Panc1 (cell line): ENCODE results near the gene OR10A3. TPM values are rescaled to one million over a fixed set of nuclear protein-coding genes. Genes with fewer than 3 reads are reported as not detected.
A peak's percentile ranks its signal among the peaks of the same experiment; 100 is the strongest.

Experiments
- ATAC-seq: fragments of 200-7000 bp; cut with Tn5 transposase; 2 replicates; pipeline ENCODE4 v1.9.1; 2020; ENCODE audit warnings: mild to moderate bottlenecking, moderate library complexity
- BruUV-seq: library from RNA; stranded (reverse); fragments of 400-500 nt; replicated peaks from 2 replicates; lab custom pipeline; 2021; lab: Mats Ljungman, UMichigan
- CTCF ChIA-PET: fragments of 300-600 bp; sonication (Branson Sonifier 250); formaldehyde crosslinking; loops from one replicate; lab custom pipeline; 2022; ENCODE audit warnings: antibody characterized with exemption; lab: Charles Lee
- POLR2A ChIA-PET: fragments of 300-600 bp; sonication (Branson Sonifier 250); formaldehyde crosslinking; loops from one replicate; lab custom pipeline; 2022; ENCODE audit warnings: antibody characterized with exemption; lab: Charles Lee
- DNase-seq: peaks from one replicate; pipeline ENCODE4 v3.0.0-alpha.2; 2010; ENCODE audit warnings: low read depth, low spot score
- H3K27ac ChIP-seq: 2 replicates; pipeline ENCODE4 v1.5.1; 2011; ENCODE audit warnings: mild to moderate bottlenecking, low read length, inconsistent platforms
- H3K27me3 ChIP-seq: fragments of 200-500 bp; sonication (Bioruptor generic); 2 replicates; pipeline ENCODE4 v1.6.0; 2014; ENCODE audit warnings: low read length, inconsistent platforms; ENCODE audit not compliant: control insufficient read depth, insufficient read depth
- H3K36me3 ChIP-seq: fragments of 200-500 bp; sonication (Bioruptor generic); 2 replicates; pipeline ENCODE4 v1.5.1; 2014; ENCODE audit warnings: inconsistent platforms, mild to moderate bottlenecking, low read length, moderate library complexity; ENCODE audit not compliant: control insufficient read depth, insufficient read depth
- H3K4me1 ChIP-seq: 2 replicates; pipeline ENCODE4 v1.5.1; 2011; ENCODE audit warnings: inconsistent platforms, mild to moderate bottlenecking, low read length, moderate library complexity; ENCODE audit not compliant: control insufficient read depth, insufficient read depth
- H3K4me3 ChIP-seq, 2 experiments: 2 replicates each; pipeline ENCODE4 v1.5.1; 2011 to 2012; ENCODE audit warnings: low read depth in 2 of 2, low read length in 2 of 2, mild to moderate bottlenecking in 2 of 2, inconsistent platforms in 1 of 2, moderate library complexity in 1 of 2
- H3K9me3 ChIP-seq: fragments of 200-500 bp; sonication (Bioruptor generic); 2 replicates; pipeline ENCODE4 v1.5.1; 2014; ENCODE audit warnings: low read depth, mild to moderate bottlenecking, inconsistent platforms, low read length, moderate library complexity; ENCODE audit not compliant: control insufficient read depth, insufficient read depth
- POLR2AphosphoS5 ChIP-seq: IDR thresholded peaks from 2 replicates; pipeline ENCODE4 v1.6.1; 2012; ENCODE audit warnings: mild to moderate bottlenecking, low read depth, low read length, moderate library complexity
- SIN3A ChIP-seq: IDR thresholded peaks from 2 replicates; pipeline ENCODE4 v1.6.1; 2012; ENCODE audit warnings: low read depth, mild to moderate bottlenecking, low read length, moderate library complexity, borderline replicate concordance; ENCODE audit not compliant: insufficient read depth
- TCF7L2 ChIP-seq: IDR thresholded peaks from 2 replicates; pipeline ENCODE4 v1.6.1; 2011; ENCODE audit warnings: mild to moderate bottlenecking, low read depth, low read length, inconsistent platforms
- in situ Hi-C: cut with HindIII; loops from 2 replicates; pipeline ENCODE4 v1.10.0; 2016; ENCODE audit warnings: low sequenced_read_pairs, low pct_unique_long_range_greater_than_20kb
- intact Hi-C: fragments of 100-400 bp; cut with micrococcal nuclease; formaldehyde crosslinking; loops from one replicate; pipeline ENCODE4 v1.10.0; 2022; ENCODE audit not compliant: unreplicated experiment
- total RNA-seq: library from RNA; stranded (reverse); gene quantifications from one replicate; pipeline ENCODE4 v1.2.1, GENCODE V29; 2021; ENCODE audit not compliant: unreplicated experiment
- TF ChIP-seq, protein P1 (sequence below): fragments of 450-650 bp; IDR thresholded peaks from 2 replicates; pipeline ENCODE4 v1.5.1; 2017; ENCODE audit warnings: mild to moderate bottlenecking
- TF ChIP-seq, protein P2 (sequence below), 2 experiments: IDR thresholded peaks; 2 replicates each; pipeline ENCODE4 v1.6.1; 2011 to 2012; ENCODE audit warnings: low read depth in 2 of 2, control low read depth in 1 of 2, low read length in 1 of 2, mild to moderate bottlenecking in 1 of 2, moderate library complexity in 1 of 2; ENCODE audit not compliant: insufficient read depth in 1 of 2

Gene OR10A3
- total RNA-seq, 1 experiment from 2014 or later = not detected

DNA sequence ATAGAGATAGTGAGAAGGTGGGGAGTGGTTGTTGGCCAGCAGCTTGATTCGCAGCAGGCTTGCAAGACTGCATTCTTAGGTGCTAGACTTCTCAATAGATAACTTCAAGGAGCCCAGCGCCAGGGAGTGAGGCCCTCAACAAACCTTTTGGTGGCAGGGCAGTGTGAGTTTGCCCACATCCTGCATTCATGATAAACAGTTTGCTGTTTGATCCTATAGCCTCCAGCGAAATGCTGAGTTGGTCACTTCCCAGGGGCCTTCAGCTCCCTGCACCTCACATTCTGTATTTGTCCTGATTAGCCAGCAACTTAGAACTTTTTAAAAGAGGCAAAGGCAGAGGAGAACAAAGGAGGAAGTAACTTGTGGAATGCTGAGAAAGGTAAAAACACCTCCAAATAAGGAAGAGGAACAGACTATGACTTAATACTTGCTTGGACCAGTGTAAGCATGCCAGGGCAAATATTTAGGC, 35.5 kb downstream of the OR10A3 start:
- DNase-seq (no peak), ATAC-seq (no peak)
- no peaks in the 10 kb centered on the region; the same call in 1 of the 2 replicates for H3K27me3 ChIP-seq
- intact Hi-C loops = no loop called here
- H3K36me3 ChIP-seq = no peaks in the 10 kb centered on the region
- no peaks in the 10 kb centered on the region for H3K4me1 ChIP-seq
- ChIA-PET CTCF (interaction anchor here (1.5 kb wide), 1 partner anchor 81 kb away, joined by 6 read pairs; the partner anchor contains the start of gene EIF3F), POLR2A (no interaction called here)
- in situ Hi-C loops = no loop called here
- no TSS peak for BruUV-seq
- TF ChIP-seq, protein P1, sequence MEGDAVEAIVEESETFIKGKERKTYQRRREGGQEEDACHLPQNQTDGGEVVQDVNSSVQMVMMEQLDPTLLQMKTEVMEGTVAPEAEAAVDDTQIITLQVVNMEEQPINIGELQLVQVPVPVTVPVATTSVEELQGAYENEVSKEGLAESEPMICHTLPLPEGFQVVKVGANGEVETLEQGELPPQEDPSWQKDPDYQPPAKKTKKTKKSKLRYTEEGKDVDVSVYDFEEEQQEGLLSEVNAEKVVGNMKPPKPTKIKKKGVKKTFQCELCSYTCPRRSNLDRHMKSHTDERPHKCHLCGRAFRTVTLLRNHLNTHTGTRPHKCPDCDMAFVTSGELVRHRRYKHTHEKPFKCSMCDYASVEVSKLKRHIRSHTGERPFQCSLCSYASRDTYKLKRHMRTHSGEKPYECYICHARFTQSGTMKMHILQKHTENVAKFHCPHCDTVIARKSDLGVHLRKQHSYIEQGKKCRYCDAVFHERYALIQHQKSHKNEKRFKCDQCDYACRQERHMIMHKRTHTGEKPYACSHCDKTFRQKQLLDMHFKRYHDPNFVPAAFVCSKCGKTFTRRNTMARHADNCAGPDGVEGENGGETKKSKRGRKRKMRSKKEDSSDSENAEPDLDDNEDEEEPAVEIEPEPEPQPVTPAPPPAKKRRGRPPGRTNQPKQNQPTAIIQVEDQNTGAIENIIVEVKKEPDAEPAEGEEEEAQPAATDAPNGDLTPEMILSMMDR = no peak
- TF ChIP-seq, protein P2, sequence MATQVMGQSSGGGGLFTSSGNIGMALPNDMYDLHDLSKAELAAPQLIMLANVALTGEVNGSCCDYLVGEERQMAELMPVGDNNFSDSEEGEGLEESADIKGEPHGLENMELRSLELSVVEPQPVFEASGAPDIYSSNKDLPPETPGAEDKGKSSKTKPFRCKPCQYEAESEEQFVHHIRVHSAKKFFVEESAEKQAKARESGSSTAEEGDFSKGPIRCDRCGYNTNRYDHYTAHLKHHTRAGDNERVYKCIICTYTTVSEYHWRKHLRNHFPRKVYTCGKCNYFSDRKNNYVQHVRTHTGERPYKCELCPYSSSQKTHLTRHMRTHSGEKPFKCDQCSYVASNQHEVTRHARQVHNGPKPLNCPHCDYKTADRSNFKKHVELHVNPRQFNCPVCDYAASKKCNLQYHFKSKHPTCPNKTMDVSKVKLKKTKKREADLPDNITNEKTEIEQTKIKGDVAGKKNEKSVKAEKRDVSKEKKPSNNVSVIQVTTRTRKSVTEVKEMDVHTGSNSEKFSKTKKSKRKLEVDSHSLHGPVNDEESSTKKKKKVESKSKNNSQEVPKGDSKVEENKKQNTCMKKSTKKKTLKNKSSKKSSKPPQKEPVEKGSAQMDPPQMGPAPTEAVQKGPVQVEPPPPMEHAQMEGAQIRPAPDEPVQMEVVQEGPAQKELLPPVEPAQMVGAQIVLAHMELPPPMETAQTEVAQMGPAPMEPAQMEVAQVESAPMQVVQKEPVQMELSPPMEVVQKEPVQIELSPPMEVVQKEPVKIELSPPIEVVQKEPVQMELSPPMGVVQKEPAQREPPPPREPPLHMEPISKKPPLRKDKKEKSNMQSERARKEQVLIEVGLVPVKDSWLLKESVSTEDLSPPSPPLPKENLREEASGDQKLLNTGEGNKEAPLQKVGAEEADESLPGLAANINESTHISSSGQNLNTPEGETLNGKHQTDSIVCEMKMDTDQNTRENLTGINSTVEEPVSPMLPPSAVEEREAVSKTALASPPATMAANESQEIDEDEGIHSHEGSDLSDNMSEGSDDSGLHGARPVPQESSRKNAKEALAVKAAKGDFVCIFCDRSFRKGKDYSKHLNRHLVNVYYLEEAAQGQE (IDR thresholded peaks at IDR 0.05; ENCODE audit: insufficient read depth in 1 of 2, low read depth in 2 of 2, low read length in 1 of 2) = no peak
- no peak for TF ChIP-seq TCF7L2
- no peak for TF ChIP-seq SIN3A
- no peak for TF ChIP-seq POLR2AphosphoS5
- H3K9me3 ChIP-seq = no peaks in the 10 kb centered on the region
- no peak overlapping the region for H3K27ac ChIP-seq
- H3K4me3 ChIP-seq = no peak overlapping the region

DNA sequence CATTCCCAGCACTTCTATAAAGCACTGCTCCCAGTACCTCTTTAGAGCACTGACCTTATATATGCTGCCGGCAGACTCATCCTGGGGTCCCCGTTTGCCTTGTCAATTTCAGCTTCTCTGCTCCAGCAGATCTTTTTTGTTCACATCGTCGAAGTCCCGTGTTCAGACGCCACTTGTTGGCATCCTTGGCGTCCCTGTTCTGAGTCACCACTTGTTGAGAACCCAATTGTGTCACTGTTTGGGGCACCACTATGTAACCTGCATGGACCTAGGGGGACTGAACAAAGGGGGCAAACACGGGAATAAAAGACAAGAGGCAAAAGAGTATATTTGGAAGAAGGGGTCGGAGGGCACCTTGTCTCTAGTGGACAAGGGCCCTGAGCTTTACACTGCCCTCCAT, 36.0 kb downstream of the OR10A3 start:
- ChIA-PET POLR2A (no interaction called here), CTCF (interaction anchor here (1.5 kb wide), 1 partner anchor 81 kb away, joined by 6 read pairs; the partner anchor contains the start of gene EIF3F)
- no TSS peak for BruUV-seq
- no peaks in the 10 kb centered on the region for H3K9me3 ChIP-seq
- ATAC-seq = peak; percentile 42; the same call in 1 of the 2 replicates
- intact Hi-C loops (no loop called here), in situ Hi-C loops (no loop called here)
- no peaks in the 10 kb centered on the region; the same call in 1 of the 2 replicates for H3K27me3 ChIP-seq
- no peaks in the 10 kb centered on the region for H3K36me3 ChIP-seq
- no peak overlapping the region for H3K27ac ChIP-seq
- no peak for DNase-seq
- TF ChIP-seq, protein P1 = no peak
- TF ChIP-seq SIN3A (no peak), TCF7L2 (no peak), POLR2AphosphoS5 (no peak)
- TF ChIP-seq, protein P2 (IDR thresholded peaks at IDR 0.05; ENCODE audit: insufficient read depth in 1 of 2, low read depth in 2 of 2, low read length in 1 of 2) = no peak
- no peak overlapping the region for H3K4me3 ChIP-seq
- H3K4me1 ChIP-seq = no peaks in the 10 kb centered on the region
